Ishikawa (cell line): ENCODE results near the gene ITIH5.
A peak's percentile ranks its signal among the peaks of the same experiment; 100 is the strongest.

Source experiments
- CEBPB ChIP-seq: IDR thresholded peaks from 2 replicates; pipeline ENCODE4 v1.6.1; 2012
- CREB1 ChIP-seq: IDR thresholded peaks from 2 replicates; pipeline ENCODE4 v1.6.1; 2012; ENCODE audit warnings: low read depth
- EGR1 ChIP-seq: IDR thresholded peaks from 2 replicates; pipeline ENCODE4 v1.6.1; 2012
- EP300 ChIP-seq: IDR thresholded peaks from 2 replicates; pipeline ENCODE4 v1.6.1; 2012; ENCODE audit warnings: borderline replicate concordance
- FOXM1 ChIP-seq: IDR thresholded peaks from 2 replicates; pipeline ENCODE4 v1.6.1; 2012; ENCODE audit warnings: low read depth, borderline replicate concordance
- NFIC ChIP-seq: IDR thresholded peaks from 2 replicates; pipeline ENCODE4 v1.6.1; 2012
- RAD21 ChIP-seq: IDR thresholded peaks from 2 replicates; pipeline ENCODE4 v1.6.1; 2012; ENCODE audit warnings: low read depth
- TAF1 ChIP-seq: IDR thresholded peaks from 2 replicates; pipeline ENCODE4 v1.6.1; 2012; ENCODE audit warnings: low read depth, mild to moderate bottlenecking
- TCF12 ChIP-seq: IDR thresholded peaks from 2 replicates; pipeline ENCODE4 v1.6.1; 2012; ENCODE audit warnings: low read depth
- TEAD4 ChIP-seq: IDR thresholded peaks from 2 replicates; pipeline ENCODE4 v1.6.1; 2012
- YY1 ChIP-seq: IDR thresholded peaks from 2 replicates; pipeline ENCODE4 v1.6.1; 2012; ENCODE audit warnings: low read depth
- ZBTB7A ChIP-seq: IDR thresholded peaks from 2 replicates; pipeline ENCODE4 v1.6.1; 2012; ENCODE audit warnings: low read depth
- TF ChIP-seq, protein P1 (sequence below): IDR thresholded peaks from 2 replicates; pipeline ENCODE4 v1.6.1; 2012
- TF ChIP-seq, protein P2 (sequence below): IDR thresholded peaks from 2 replicates; pipeline ENCODE4 v1.6.1; 2012
- TF ChIP-seq, protein P3 (sequence below): IDR thresholded peaks from 2 replicates; pipeline ENCODE4 v1.6.1; 2012; ENCODE audit warnings: low read depth, mild to moderate bottlenecking

The ITIH5 gene

DNA sequence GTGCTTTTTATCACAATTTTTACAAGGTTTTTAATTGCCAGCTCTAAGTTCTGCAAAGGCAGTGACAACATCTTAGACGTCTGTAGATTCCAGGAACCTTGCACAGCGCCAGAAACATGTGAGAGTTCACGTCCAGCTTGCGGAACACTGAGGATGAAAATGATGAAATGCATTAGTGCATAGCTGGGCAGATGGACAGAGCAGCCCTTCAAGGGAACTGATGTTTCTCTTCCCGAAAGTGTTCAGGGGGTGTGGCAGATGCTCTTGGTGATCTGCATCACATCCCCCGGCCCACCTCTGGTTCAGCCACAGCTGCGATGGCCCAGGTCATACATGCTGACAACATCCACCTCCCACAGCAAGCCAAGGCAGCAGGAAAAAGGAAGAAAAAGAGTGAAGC is 40.9 kb downstream of the ITIH5 start:
- no peak for TF ChIP-seq TEAD4
- TF ChIP-seq ZBTB7A, result no peak
- no peak for TF ChIP-seq YY1
- TF ChIP-seq CEBPB, result no peak
- no peak for TF ChIP-seq CREB1
- no peak for TF ChIP-seq TCF12
- TF ChIP-seq TAF1, result no peak
- TF ChIP-seq RAD21, result no peak
- TF ChIP-seq NFIC, result no peak
- TF ChIP-seq, protein P1, sequence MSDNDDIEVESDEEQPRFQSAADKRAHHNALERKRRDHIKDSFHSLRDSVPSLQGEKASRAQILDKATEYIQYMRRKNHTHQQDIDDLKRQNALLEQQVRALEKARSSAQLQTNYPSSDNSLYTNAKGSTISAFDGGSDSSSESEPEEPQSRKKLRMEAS, result no peak
- TF ChIP-seq, protein P2, sequence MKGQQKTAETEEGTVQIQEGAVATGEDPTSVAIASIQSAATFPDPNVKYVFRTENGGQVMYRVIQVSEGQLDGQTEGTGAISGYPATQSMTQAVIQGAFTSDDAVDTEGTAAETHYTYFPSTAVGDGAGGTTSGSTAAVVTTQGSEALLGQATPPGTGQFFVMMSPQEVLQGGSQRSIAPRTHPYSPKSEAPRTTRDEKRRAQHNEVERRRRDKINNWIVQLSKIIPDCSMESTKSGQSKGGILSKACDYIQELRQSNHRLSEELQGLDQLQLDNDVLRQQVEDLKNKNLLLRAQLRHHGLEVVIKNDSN, result no peak
- no peak for TF ChIP-seq EGR1
- TF ChIP-seq EP300, result no peak
- TF ChIP-seq FOXM1, result no peak
- TF ChIP-seq, protein P3, sequence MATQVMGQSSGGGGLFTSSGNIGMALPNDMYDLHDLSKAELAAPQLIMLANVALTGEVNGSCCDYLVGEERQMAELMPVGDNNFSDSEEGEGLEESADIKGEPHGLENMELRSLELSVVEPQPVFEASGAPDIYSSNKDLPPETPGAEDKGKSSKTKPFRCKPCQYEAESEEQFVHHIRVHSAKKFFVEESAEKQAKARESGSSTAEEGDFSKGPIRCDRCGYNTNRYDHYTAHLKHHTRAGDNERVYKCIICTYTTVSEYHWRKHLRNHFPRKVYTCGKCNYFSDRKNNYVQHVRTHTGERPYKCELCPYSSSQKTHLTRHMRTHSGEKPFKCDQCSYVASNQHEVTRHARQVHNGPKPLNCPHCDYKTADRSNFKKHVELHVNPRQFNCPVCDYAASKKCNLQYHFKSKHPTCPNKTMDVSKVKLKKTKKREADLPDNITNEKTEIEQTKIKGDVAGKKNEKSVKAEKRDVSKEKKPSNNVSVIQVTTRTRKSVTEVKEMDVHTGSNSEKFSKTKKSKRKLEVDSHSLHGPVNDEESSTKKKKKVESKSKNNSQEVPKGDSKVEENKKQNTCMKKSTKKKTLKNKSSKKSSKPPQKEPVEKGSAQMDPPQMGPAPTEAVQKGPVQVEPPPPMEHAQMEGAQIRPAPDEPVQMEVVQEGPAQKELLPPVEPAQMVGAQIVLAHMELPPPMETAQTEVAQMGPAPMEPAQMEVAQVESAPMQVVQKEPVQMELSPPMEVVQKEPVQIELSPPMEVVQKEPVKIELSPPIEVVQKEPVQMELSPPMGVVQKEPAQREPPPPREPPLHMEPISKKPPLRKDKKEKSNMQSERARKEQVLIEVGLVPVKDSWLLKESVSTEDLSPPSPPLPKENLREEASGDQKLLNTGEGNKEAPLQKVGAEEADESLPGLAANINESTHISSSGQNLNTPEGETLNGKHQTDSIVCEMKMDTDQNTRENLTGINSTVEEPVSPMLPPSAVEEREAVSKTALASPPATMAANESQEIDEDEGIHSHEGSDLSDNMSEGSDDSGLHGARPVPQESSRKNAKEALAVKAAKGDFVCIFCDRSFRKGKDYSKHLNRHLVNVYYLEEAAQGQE, result no peak

DNA sequence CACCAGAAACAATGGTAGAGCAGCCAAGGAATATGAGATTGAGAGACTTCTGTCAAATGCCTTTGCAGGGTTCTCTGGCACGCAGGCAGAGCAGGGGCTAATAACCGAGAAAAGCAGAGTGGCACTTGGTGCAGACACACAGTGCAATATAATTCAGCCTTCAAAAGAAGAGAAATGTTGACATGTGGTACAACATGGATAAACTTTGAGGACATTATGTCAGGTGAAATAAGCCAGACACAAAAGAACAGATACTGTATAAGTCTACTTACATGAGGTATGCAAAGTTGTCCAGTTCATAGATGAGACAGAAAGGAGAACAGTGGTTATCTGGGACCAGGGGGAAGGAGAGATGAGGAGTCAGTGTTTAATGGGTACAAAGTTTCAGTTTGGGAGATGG is 41.8 kb downstream of the ITIH5 start:
- TF ChIP-seq, protein P2, result no peak
- TF ChIP-seq CEBPB (no peak), YY1 (no peak), CREB1 (no peak), TEAD4 (no peak), NFIC (no peak), FOXM1 (no peak), EP300 (no peak), EGR1 (no peak), ZBTB7A (no peak), TCF12 (no peak), RAD21 (no peak), TAF1 (no peak)
- TF ChIP-seq, protein P1, result no peak
- TF ChIP-seq, protein P3, result no peak

DNA sequence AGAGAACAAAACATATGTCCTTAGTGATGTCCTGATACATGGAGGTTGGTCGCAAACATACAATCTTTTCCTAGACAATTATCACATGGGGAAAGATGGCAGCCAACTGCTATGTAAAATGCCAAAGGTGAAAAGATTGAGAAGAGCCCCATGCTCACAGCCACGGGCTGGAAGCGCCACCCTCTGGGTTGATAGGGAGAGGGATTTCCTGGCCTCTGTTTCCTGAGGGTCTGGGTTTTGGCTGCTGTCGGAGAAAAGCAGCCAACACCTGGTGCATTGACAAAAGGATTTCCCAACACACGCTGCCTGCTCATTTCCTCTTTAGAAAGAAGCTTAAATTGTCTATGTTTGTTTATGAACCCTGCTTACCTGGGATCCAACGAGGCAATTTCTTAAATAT is 43.8 kb downstream of the ITIH5 start:
- TF ChIP-seq EP300 (no peak), EGR1 (no peak), RAD21 (peak; percentile 36), CREB1 (no peak), FOXM1 (no peak), TCF12 (no peak), YY1 (no peak)
- TF ChIP-seq, protein P3, result no peak
- TF ChIP-seq, protein P2, result no peak

DNA sequence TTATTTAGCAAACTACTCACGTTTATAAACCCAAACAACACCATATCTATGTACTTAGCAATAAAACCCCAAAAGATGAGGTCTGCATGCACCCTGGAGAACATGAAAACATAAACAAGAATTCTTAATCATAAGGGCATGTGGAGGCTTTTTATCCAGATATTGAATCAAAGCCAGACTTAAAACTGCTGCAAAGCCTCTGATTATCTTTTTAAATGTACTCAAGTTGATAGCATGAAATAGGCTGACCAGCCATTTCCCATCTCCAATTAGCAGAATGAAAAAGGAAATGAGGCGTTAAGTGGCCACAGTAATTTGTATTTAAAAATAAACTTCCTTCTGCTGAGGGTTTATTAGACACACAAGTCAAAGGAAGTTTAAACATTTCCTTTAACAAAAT is 48.3 kb downstream of the ITIH5 start:
- TF ChIP-seq TEAD4 (no peak), RAD21 (no peak), YY1 (no peak), CEBPB (no peak), NFIC (no peak)
- TF ChIP-seq, protein P2, result no peak
